K562 (cell line): ENCODE data around the gene LGR6. TPM values are rescaled to one million over a fixed set of nuclear protein-coding genes. Genes with fewer than 3 reads are reported as not detected.
A peak's percentile ranks its signal among the peaks of the same experiment; 100 is the strongest.

Experiments
- CC2D1A ChIP-seq: fragments of 450-650 bp; IDR thresholded peaks from 2 replicates; pipeline ENCODE4 v1.6.1; 2017; ENCODE audit warnings: mild to moderate bottlenecking
- CHD1 ChIP-seq: fragments of 200-600 bp; sonication (generic); IDR thresholded peaks from one replicate; pipeline ENCODE4 v1.6.1; 2012; ENCODE audit warnings: mild to moderate bottlenecking, moderate library complexity, low read length, inconsistent platforms
- DACH1 ChIP-seq: fragments of 450-650 bp; IDR thresholded peaks from 2 replicates; pipeline ENCODE4 v1.6.1; 2018; ENCODE audit not compliant: partially characterized antibody
- DDX20 ChIP-seq: fragments of 450-650 bp; IDR thresholded peaks from 2 replicates; pipeline ENCODE4 v1.6.1; 2016; ENCODE audit warnings: missing genetic modification characterization, low read depth, mild to moderate bottlenecking, missing compliant biosample characterization, moderate library complexity
- ELF1 ChIP-seq: fragments of 200-800 bp; sonication (Bioruptor generic); IDR thresholded peaks from 2 replicates; pipeline ENCODE4 v1.6.1; 2016; ENCODE audit warnings: missing genetic modification characterization, missing compliant biosample characterization
- ELF4 ChIP-seq: fragments of 450-650 bp; formaldehyde crosslinking; IDR thresholded peaks from 2 replicates; pipeline ENCODE4 v1.4.0; 2022; ENCODE audit warnings: missing genetic modification characterization
- ETV6 ChIP-seq, 3 experiments: fragments of 150-350 bp in 1 of 3; sonication (generic) in 1 of 3; formaldehyde crosslinking in 1 of 3; IDR thresholded peaks; 2 replicates each; pipeline versions ENCODE4 v1.6.1 to v1.8.0; 2014 to 2022; ENCODE audit warnings: borderline replicate concordance in 2 of 3, low read depth in 2 of 3, antibody characterized with exemption in 1 of 3, low read length in 1 of 3, mild to moderate bottlenecking in 1 of 3, missing genetic modification reagents in 1 of 3
- FIP1L1 ChIP-seq: fragments of 200-400 bp; formaldehyde crosslinking; IDR thresholded peaks from 2 replicates; pipeline ENCODE4 v1.6.1; 2018; ENCODE audit warnings: mild to moderate bottlenecking, low read depth, low read length; ENCODE audit not compliant: poor library complexity, severe bottlenecking
- HNRNPLL ChIP-seq: fragments of 200-400 bp; formaldehyde crosslinking; IDR thresholded peaks from 2 replicates; pipeline ENCODE4 v1.6.1; 2017; ENCODE audit warnings: low read length, low read depth, mild to moderate bottlenecking; ENCODE audit not compliant: poor library complexity, severe bottlenecking
- MAFF ChIP-seq: IDR thresholded peaks from 2 replicates; pipeline ENCODE4 v1.6.1; 2012; ENCODE audit warnings: low read length, improper control_type of control experiment
- NELFE ChIP-seq: IDR thresholded peaks from 2 replicates; pipeline ENCODE4 v1.6.1; 2011; ENCODE audit warnings: mild to moderate bottlenecking; ENCODE audit not compliant: insufficient read depth, insufficient read length
- NFE2 ChIP-seq: IDR thresholded peaks from 2 replicates; pipeline ENCODE4 v1.6.1; 2014; ENCODE audit warnings: antibody characterized with exemption, low read depth
- NFYB ChIP-seq: IDR thresholded peaks from 2 replicates; pipeline ENCODE4 v1.6.1; 2011; ENCODE audit warnings: mild to moderate bottlenecking, moderate library complexity; ENCODE audit not compliant: insufficient read length; ENCODE audit errors: extremely low read depth
- NR4A1 ChIP-seq, 2 experiments: fragments of 250-450 bp in 1 of 2; fragments of 450-650 bp in 1 of 2; sonication (Bioruptor Pico) in 1 of 2; IDR thresholded peaks; 2 replicates each; pipeline versions ENCODE4 v1.4.0 to v1.6.1; 2016 to 2020; ENCODE audit warnings: mild to moderate bottlenecking in 2 of 2, missing compliant biosample characterization in 1 of 2, missing genetic modification characterization in 1 of 2, moderate library complexity in 1 of 2
- NUFIP1 ChIP-seq: fragments of 450-650 bp; IDR thresholded peaks from 2 replicates; pipeline ENCODE4 v1.6.1; 2018; ENCODE audit not compliant: partially characterized antibody
- PHB2 ChIP-seq: fragments of 450-650 bp; IDR thresholded peaks from 2 replicates; pipeline ENCODE4 v1.6.1; 2017; ENCODE audit warnings: low read depth
- PHF21A ChIP-seq: fragments of 450-650 bp; IDR thresholded peaks from 2 replicates; pipeline ENCODE4 v1.6.1; 2017; ENCODE audit warnings: low read depth, borderline replicate concordance
- RBBP5 ChIP-seq: fragments of 200-600 bp; sonication (generic); IDR thresholded peaks from 2 replicates; pipeline ENCODE4 v1.6.1; 2012; ENCODE audit warnings: borderline replicate concordance, mild to moderate bottlenecking, low read length, control low read depth, inconsistent platforms; ENCODE audit not compliant: insufficient read depth, poor library complexity, severe bottlenecking
- RBM39 ChIP-seq: fragments of 200-400 bp; formaldehyde crosslinking; optimal IDR thresholded peaks from 2 replicates; pipeline ENCODE3; 2018; ENCODE audit warnings: low read depth, low read length
- RNF2 ChIP-seq: sonication (generic); IDR thresholded peaks from 2 replicates; pipeline ENCODE4 v1.6.1; 2016
- SMC3 ChIP-seq: conservative IDR thresholded peaks from 2 replicates; pipeline ENCODE4 v1.6.1; 2011; ENCODE audit warnings: low read depth, low read length, improper control_type of control experiment; ENCODE audit not compliant: insufficient read depth
- XRCC5 ChIP-seq: fragments of 200-400 bp; formaldehyde crosslinking; IDR thresholded peaks from 2 replicates; pipeline ENCODE4 v1.6.1; 2017; ENCODE audit warnings: low read depth, mild to moderate bottlenecking, low read length
- ZEB2 ChIP-seq: fragments of 450-650 bp; IDR thresholded peaks from 2 replicates; pipeline ENCODE4 v1.6.1; 2016
- ZNF174 ChIP-seq: fragments of 250-450 bp; sonication (Bioruptor Pico); IDR thresholded peaks from 2 replicates; pipeline ENCODE4 v1.4.0; 2020; ENCODE audit warnings: mild to moderate bottlenecking
- polyA plus RNA-seq, 8 experiments: library from polyadenylated mRNA; depleted of rRNA in 4 of 8; stranded (reverse) in 5 of 8; unstranded in 3 of 8; fragments of >200 nt; fragmentation: Nextera tagmentation in 2 of 8; fragmentation: Illumina TruSeq in 1 of 8; extraction: Ambion mirVana in 2 of 8; extraction: Trizol in 1 of 8; gene quantifications; 2 replicates each; pipeline versions ENCODE4 v1.2.1 to v1.2.3, GENCODE V29; 2011 to 2014; ENCODE audit warnings: inconsistent platforms in 1 of 8, missing spikeins in 1 of 8
- total RNA-seq, 7 experiments: library from RNA; depleted of rRNA in 6 of 7; stranded (reverse); fragments of >200 nt in 6 of 7; fragmentation: Illumina TruSeq in 2 of 7; extraction: Trizol in 2 of 7; gene quantifications; 2 replicates each; pipeline versions ENCODE4 v1.2.1 to v1.2.3, GENCODE V29; 2011 to 2021; ENCODE audit warnings: low replicate concordance in 1 of 7
- TF ChIP-seq, protein P1 (sequence below), 3 experiments: IDR thresholded peaks in 2 of 3; conservative IDR thresholded peaks in 1 of 3; 2 replicates each; pipeline ENCODE4 v1.5.1; 2011 to 2012; ENCODE audit warnings: low read length in 3 of 3, mild to moderate bottlenecking in 3 of 3, control low read depth in 2 of 3, improper control_type of control experiment in 1 of 3, inconsistent platforms in 1 of 3, low read depth in 1 of 3, mixed read lengths in 1 of 3, moderate library complexity in 1 of 3; ENCODE audit not compliant: insufficient read depth in 2 of 3
- TF ChIP-seq, protein P2 (sequence below): sonication (generic); formaldehyde crosslinking; IDR thresholded peaks from 2 replicates; pipeline ENCODE4 v1.8.0; 2022; ENCODE audit warnings: mild to moderate bottlenecking, missing genetic modification reagents

The LGR6 gene
- total and polyA plus RNA-seq, 9 of the 15 experiments (the other 6 are each of a cell fraction or from before 2014, with no cell fraction given), result 0.01 to 0.54 (median 0.17) TPM; not detected in 1

DNA sequence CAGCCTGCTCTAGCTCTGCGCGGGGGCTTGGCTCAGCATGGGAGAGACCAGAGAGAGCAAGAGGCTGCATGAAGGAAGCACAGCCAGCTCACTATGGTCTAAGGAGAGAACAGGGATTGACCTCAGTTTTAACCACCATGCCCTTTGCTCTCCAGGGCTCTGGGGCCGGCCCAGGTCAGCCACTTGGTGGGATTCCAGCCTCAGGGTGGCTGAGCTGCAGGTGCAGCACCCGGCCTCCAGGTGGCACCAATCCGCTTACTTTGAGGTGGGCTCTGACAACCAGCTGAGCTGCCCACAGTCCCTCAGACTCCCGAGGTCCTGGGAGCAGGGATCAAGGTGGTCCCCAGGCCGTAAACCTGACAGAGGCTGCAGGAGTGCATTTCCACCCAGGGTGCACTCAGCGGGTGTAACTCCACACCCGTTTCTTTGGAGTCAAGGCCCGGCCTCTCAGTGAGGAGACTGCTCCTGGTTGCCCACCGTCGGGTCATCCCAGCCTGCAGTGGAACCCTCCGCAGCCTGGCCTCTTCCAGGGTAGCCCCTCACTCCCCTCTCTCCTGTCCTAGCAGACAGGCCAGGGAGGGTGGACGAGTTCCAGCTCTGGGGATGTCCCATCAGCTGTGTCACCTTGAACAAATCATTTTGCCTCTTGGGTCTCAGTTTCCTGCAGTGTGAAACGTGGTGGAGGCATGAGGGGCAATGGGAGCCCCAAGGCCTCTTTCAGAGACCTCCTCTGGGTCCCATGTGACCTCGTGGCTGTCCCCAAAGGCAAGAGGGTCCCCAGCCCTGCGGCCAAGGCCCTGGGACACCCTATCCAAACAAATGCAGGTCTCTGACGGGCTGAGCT lies 607 bp upstream of the LGR6 start (continued):
- TF ChIP-seq, protein P1, sequence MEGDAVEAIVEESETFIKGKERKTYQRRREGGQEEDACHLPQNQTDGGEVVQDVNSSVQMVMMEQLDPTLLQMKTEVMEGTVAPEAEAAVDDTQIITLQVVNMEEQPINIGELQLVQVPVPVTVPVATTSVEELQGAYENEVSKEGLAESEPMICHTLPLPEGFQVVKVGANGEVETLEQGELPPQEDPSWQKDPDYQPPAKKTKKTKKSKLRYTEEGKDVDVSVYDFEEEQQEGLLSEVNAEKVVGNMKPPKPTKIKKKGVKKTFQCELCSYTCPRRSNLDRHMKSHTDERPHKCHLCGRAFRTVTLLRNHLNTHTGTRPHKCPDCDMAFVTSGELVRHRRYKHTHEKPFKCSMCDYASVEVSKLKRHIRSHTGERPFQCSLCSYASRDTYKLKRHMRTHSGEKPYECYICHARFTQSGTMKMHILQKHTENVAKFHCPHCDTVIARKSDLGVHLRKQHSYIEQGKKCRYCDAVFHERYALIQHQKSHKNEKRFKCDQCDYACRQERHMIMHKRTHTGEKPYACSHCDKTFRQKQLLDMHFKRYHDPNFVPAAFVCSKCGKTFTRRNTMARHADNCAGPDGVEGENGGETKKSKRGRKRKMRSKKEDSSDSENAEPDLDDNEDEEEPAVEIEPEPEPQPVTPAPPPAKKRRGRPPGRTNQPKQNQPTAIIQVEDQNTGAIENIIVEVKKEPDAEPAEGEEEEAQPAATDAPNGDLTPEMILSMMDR (IDR thresholded peaks at IDR 0.05 in 2 of 3, conservative IDR thresholded peaks at IDR 0.05 in 1 of 3; ENCODE audit: insufficient read depth in 2 of 3, low read depth in 1 of 3, low read length in 3 of 3), result peak; percentile 93 to 95 (median 95)
- TF ChIP-seq NFE2 (no peak), RBM39 (no peak), ETV6 (IDR thresholded peaks at IDR 0.05; ENCODE audit: borderline replicate concordance in 1 of 2, low read depth in 2 of 2, low read length in 1 of 2) (no peak), ETV6 (CRISPR knock-in tag; IDR thresholded peaks at IDR 0.05; ENCODE audit: borderline replicate concordance) (no peak), XRCC5 (0 out of 2 replicates have a peak, but pooled peaks have one; percentile 54), NUFIP1 (no peak), RNF2 (no peak), ELF1 (tag) (no peak), PHF21A (no peak), ZNF174 (CRISPR knock-in tag) (no peak), NR4A1 (CRISPR knock-in tag; IDR thresholded peaks at IDR 0.05) (no peak), NR4A1 (tag; IDR thresholded peaks at IDR 0.05) (no peak), SMC3 (peak; percentile 67), DACH1 (peak; percentile 20), MAFF (no peak), HNRNPLL (no peak), PHB2 (no peak), ELF4 (CRISPR knock-in tag) (no peak), CC2D1A (no peak), CHD1 (no peak), NELFE (no peak), DDX20 (tag) (no peak), RBBP5 (no peak), ZEB2 (no peak), FIP1L1 (no peak), NFYB (no peak)
- TF ChIP-seq, protein P2, sequence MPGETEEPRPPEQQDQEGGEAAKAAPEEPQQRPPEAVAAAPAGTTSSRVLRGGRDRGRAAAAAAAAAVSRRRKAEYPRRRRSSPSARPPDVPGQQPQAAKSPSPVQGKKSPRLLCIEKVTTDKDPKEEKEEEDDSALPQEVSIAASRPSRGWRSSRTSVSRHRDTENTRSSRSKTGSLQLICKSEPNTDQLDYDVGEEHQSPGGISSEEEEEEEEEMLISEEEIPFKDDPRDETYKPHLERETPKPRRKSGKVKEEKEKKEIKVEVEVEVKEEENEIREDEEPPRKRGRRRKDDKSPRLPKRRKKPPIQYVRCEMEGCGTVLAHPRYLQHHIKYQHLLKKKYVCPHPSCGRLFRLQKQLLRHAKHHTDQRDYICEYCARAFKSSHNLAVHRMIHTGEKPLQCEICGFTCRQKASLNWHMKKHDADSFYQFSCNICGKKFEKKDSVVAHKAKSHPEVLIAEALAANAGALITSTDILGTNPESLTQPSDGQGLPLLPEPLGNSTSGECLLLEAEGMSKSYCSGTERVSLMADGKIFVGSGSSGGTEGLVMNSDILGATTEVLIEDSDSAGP (CRISPR knock-in tag), result 0 out of 2 replicates have a peak, but pooled peaks have one; percentile 25
